BLaER1 treated with 17β-estradiol and CSF1 and Interleukin-3, amounts not matched to agents 10 nM and 100 nM (cell line): Measurements from ENCODE around the gene AJAP1.

Experiments
- H3K27ac ChIP-seq, 11 experiments: shearing (Covaris generic); formaldehyde crosslinking; 2 replicates each; pipeline ENCODE4 v1.8.1; 2022
- H3K27me3 ChIP-seq, 11 experiments: shearing (Covaris generic); formaldehyde crosslinking; 2 replicates each; pipeline ENCODE4 v1.8.1; 2022
- H3K36me3 ChIP-seq, 11 experiments: shearing (Covaris generic); formaldehyde crosslinking; 2 replicates each; pipeline ENCODE4 v1.8.1; 2022
- H3K4me1 ChIP-seq, 10 experiments: shearing (Covaris generic); formaldehyde crosslinking; 2 replicates each; pipeline ENCODE4 v1.8.1; 2022
- H3K4me2 ChIP-seq, 11 experiments: shearing (Covaris generic); formaldehyde crosslinking; 2 replicates each; pipeline ENCODE4 v1.8.1; 2022
- H3K4me3 ChIP-seq, 10 experiments: shearing (Covaris generic); formaldehyde crosslinking; 2 replicates each; pipeline ENCODE4 v1.8.1; 2022
- H3K9ac ChIP-seq, 11 experiments: shearing (Covaris generic); formaldehyde crosslinking; 2 replicates each; pipeline ENCODE4 v1.8.1; 2022
- H3K9me3 ChIP-seq, 11 experiments: shearing (Covaris generic); formaldehyde crosslinking; replicated peaks in 1 of 11; 2 replicates each; pipeline ENCODE4 v1.8.1; 2022
- H4K20me1 ChIP-seq, 11 experiments: shearing (Covaris generic); formaldehyde crosslinking; 2 replicates each; pipeline ENCODE4 v1.8.1; 2022
- Cebpa-rat ChIP-seq, 11 experiments: shearing (Covaris generic); IDR thresholded peaks; 2 replicates each; pipeline ENCODE4 v1.8.1; 2022

The AJAP1 gene

GRCh38 chr1:4762146-4762545, 107.7 kb downstream of the AJAP1 start:
- no peak overlapping the region for H3K4me2 ChIP-seq
- no peak overlapping the region for H3K27ac ChIP-seq
- peaks cover 17 to 24% (median 21%) of the 10 kb centered on the region in 11 experiments for H3K9me3 ChIP-seq
- no peaks in the 10 kb centered on the region for H3K4me1 ChIP-seq
- no peak overlapping the region for H3K9ac ChIP-seq
- no peaks in the 10 kb centered on the region for H4K20me1 ChIP-seq
- no peak for TF ChIP-seq Cebpa-rat (IDR thresholded peaks at IDR 0.05)
- no peak overlapping the region for H3K4me3 ChIP-seq
- H3K27me3 ChIP-seq, result no peaks in the 10 kb centered on the region
- no peaks in the 10 kb centered on the region for H3K36me3 ChIP-seq

GRCh38 chr1:4767308-4767707, 112.9 kb downstream of the AJAP1 start:
- no peaks in the 10 kb centered on the region for H3K27me3 ChIP-seq
- TF ChIP-seq Cebpa-rat (IDR thresholded peaks at IDR 0.05), result no peak
- no peak overlapping the region for H3K4me2 ChIP-seq
- H3K9me3 ChIP-seq, result no peaks in the 10 kb centered on the region
- H3K4me3 ChIP-seq, result no peak overlapping the region
- no peak overlapping the region for H3K9ac ChIP-seq
- no peak overlapping the region for H3K27ac ChIP-seq
- H4K20me1 ChIP-seq, result 0 out of 22 replicates have a peak, but pooled peaks cover 0 to 8% (median 0%) of the 10 kb centered on the region in 11 experiments
- H3K4me1 ChIP-seq, result no peaks in the 10 kb centered on the region
- no peaks in the 10 kb centered on the region for H3K36me3 ChIP-seq

- H3K9me3 ChIP-seq, result no peaks in the 10 kb centered on the region
- H4K20me1 ChIP-seq, result 0 out of 22 replicates have a peak, but pooled peaks cover 0 to 8% (median 0%) of the 10 kb centered on the region in 11 experiments
- no peak overlapping the region for H3K27ac ChIP-seq
- no peak for TF ChIP-seq Cebpa-rat (IDR thresholded peaks at IDR 0.05)
- no peaks in the 10 kb centered on the region for H3K27me3 ChIP-seq
- H3K4me2 ChIP-seq, result no peak overlapping the region
- no peak overlapping the region for H3K9ac ChIP-seq
- H3K36me3 ChIP-seq, result no peaks in the 10 kb centered on the region
- H3K4me1 ChIP-seq, result no peaks in the 10 kb centered on the region
- H3K4me3 ChIP-seq, result no peak overlapping the region
Observed at GRCh38 chr1:4768553-4768952, 114.1 kb downstream of the AJAP1 start.

DNA sequence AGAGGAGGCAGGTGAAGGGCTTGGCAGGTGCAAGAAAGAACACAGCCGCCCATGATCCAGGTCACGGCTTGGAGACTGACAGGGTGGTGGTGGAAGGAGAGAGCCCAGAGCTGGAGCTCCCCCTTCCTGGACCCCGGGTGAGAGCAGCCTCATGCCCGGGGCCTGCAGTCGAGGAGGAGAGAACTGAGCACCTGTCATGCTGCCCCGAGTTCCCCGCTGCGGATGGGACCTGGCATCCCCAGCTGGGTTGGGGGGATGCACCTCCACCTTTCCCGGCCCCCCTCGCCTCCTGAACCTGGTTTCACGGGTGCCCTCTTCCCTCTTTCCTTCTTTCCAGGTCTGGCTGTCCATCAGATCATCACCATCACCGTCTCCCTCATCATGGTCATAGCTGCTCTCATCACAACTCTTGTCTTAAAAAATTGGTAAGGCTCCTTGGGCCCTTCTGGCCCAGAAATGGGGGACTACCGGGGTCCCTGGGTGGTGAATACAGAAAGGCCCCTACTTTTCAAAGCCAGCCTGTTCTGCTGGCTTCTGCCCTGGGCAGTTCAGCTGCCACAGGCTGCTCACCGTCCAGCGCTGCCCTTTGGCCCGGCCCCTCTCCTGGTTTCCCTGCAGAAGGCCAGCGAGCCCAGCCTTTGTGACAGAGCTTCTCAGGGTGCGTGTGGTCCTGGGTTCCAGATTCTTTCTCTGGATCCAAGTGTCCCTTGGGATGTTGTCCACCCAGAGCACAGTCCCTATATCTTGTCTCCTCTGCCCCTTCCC, 115.3 kb downstream of the AJAP1 start:
- Histone ChIP-seq H3K27me3 (no peaks in the 10 kb centered on the region), H4K20me1 (0 out of 22 replicates have a peak, but pooled peaks cover 0 to 8% (median 0%) of the 10 kb centered on the region in 11 experiments), H3K36me3 (no peaks in the 10 kb centered on the region), H3K4me1 (no peaks in the 10 kb centered on the region), H3K27ac (no peak overlapping the region), H3K4me3 (no peak overlapping the region), H3K9me3 (no peaks in the 10 kb centered on the region), H3K4me2 (no peak overlapping the region), H3K9ac (no peak overlapping the region)
- TF ChIP-seq Cebpa-rat (IDR thresholded peaks at IDR 0.05), result no peak

- H4K20me1 ChIP-seq, result peaks cover 0 to 10% (median 0%) of the 10 kb centered on the region in 11 experiments; a peak in 1 of 22 replicates
- no peak overlapping the region for H3K27ac ChIP-seq
- no peak overlapping the region for H3K9ac ChIP-seq
- H3K4me2 ChIP-seq, result no peak overlapping the region
- H3K4me3 ChIP-seq, result no peak overlapping the region
- no peaks in the 10 kb centered on the region for H3K27me3 ChIP-seq
- no peaks in the 10 kb centered on the region for H3K4me1 ChIP-seq
- no peaks in the 10 kb centered on the region for H3K9me3 ChIP-seq
- no peaks in the 10 kb centered on the region for H3K36me3 ChIP-seq
- no peak for TF ChIP-seq Cebpa-rat (IDR thresholded peaks at IDR 0.05)
Observed at GRCh38 chr1:4770713-4771112, 116.3 kb downstream of the AJAP1 start.

GRCh38 chr1:4771267-4771666, 116.9 kb downstream of the AJAP1 start:
- Histone ChIP-seq H3K4me1 (no peaks in the 10 kb centered on the region), H3K4me2 (no peak overlapping the region), H3K9me3 (no peaks in the 10 kb centered on the region), H3K4me3 (no peak overlapping the region), H4K20me1 (peaks cover 0 to 14% (median 0%) of the 10 kb centered on the region in 11 experiments; a peak in 1 of 22 replicates), H3K27me3 (no peaks in the 10 kb centered on the region), H3K27ac (no peak overlapping the region), H3K9ac (no peak overlapping the region), H3K36me3 (no peaks in the 10 kb centered on the region)
- TF ChIP-seq Cebpa-rat (IDR thresholded peaks at IDR 0.05), result no peak

GRCh38 chr1:4771721-4772120, 117.3 kb downstream of the AJAP1 start:
- Histone ChIP-seq H3K4me3 (no peak overlapping the region), H4K20me1 (peaks cover 0 to 14% (median 0%) of the 10 kb centered on the region in 11 experiments; a peak in 1 of 22 replicates), H3K36me3 (no peaks in the 10 kb centered on the region), H3K9me3 (no peaks in the 10 kb centered on the region), H3K9ac (no peak overlapping the region), H3K27me3 (no peaks in the 10 kb centered on the region), H3K4me2 (no peak overlapping the region), H3K27ac (no peak overlapping the region), H3K4me1 (no peaks in the 10 kb centered on the region)
- TF ChIP-seq Cebpa-rat (IDR thresholded peaks at IDR 0.05), result no peak

DNA sequence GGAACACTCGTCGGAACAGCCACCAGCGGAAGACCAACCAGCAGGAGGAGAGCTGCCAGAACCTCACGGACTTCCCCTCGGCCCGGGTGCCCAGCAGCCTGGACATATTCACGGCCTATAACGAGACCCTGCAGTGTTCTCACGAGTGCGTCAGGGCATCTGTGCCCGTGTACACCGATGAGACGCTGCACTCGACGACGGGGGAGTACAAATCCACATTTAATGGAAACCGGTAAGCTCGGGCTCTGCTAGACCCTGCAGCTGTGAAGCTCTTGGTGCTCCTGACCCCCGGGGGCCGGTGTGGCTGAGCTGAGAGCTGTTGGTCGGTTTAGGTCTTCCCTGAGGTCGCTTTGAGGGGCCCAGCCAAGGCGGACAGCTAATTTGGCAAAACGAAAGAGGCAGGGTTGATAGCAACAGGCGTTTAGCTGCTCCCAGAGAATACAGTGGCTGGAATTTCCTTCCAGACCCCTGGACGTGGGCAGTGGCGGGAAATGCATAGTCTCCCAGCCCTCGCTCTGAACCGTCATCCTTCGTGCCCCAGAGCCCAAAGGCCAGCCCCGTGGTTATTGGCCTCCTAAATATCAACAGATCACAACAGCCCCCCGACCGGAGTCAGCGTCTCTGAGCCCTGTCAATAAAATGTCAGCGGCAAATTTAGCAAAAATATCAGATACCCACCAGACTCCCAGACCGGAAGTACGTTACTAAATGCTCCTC, 118.0 kb downstream of the AJAP1 start:
- no peak overlapping the region for H3K4me2 ChIP-seq
- H3K27me3 ChIP-seq, result no peaks in the 10 kb centered on the region
- peaks cover 0 to 14% (median 0%) of the 10 kb centered on the region in 11 experiments; a peak in 2 of 22 replicates for H4K20me1 ChIP-seq
- no peaks in the 10 kb centered on the region for H3K4me1 ChIP-seq
- no peak overlapping the region for H3K4me3 ChIP-seq
- H3K36me3 ChIP-seq, result no peaks in the 10 kb centered on the region
- no peak overlapping the region for H3K9ac ChIP-seq
- TF ChIP-seq Cebpa-rat (IDR thresholded peaks at IDR 0.05), result no peak
- H3K27ac ChIP-seq, result no peak overlapping the region
- no peaks in the 10 kb centered on the region for H3K9me3 ChIP-seq

- H3K36me3 ChIP-seq, result no peaks in the 10 kb centered on the region
- H3K4me3 ChIP-seq, result no peak overlapping the region
- TF ChIP-seq Cebpa-rat (IDR thresholded peaks at IDR 0.05), result no peak
- H3K4me1 ChIP-seq, result peaks cover 0 to 1% (median 0%) of the 10 kb centered on the region in 10 experiments; a peak in 1 of 20 replicates
- H3K9me3 ChIP-seq, result no peaks in the 10 kb centered on the region
- H4K20me1 ChIP-seq, result peaks cover 0 to 14% (median 0%) of the 10 kb centered on the region in 11 experiments; a peak in 2 of 22 replicates
- H3K9ac ChIP-seq, result no peak overlapping the region
- no peak overlapping the region for H3K4me2 ChIP-seq
- no peak overlapping the region for H3K27ac ChIP-seq
- no peaks in the 10 kb centered on the region for H3K27me3 ChIP-seq
Observed at GRCh38 chr1:4773226-4773625, 118.8 kb downstream of the AJAP1 start.
